AML-193 (cell line): ENCODE measurements around the gene RALGAPB.
A peak's percentile ranks its signal among the peaks of the same experiment; 100 is the strongest.

Experiments used
- DNase-seq, 2 experiments: peaks; one replicate each; lab custom pipeline; 2025; lab: John Stamatoyannopoulos, UW

RALGAPB gene

GRCh38 chr20:38548356-38549083 is 75.9 kb downstream of the RALGAPB start:
- DNase-seq, result no peak

DNA sequence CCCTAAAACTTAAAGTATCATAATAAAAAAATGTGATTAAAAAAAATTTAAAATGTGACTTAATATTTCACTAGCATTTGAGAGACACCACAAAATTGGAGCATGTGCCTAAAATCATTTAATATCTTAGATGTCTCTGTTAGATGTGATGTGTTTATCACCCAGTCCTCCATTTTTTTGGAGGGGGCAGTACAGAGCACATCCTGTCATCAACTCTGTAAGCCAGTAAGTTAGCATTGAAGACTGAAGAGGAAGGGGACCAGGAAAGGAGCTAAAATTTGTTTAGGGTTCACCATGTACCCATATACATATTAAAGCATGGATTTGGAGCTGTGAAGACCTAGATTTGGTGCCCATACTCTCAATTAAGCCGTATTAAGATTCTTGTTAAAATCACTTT is 77.6 kb downstream of the RALGAPB start:
- peak in 1 of 2 experiments; percentile 8 for DNase-seq

GRCh38 chr20:38551056-38551626 is 78.5 kb downstream of the RALGAPB start:
- DNase-seq, result no peak

DNA sequence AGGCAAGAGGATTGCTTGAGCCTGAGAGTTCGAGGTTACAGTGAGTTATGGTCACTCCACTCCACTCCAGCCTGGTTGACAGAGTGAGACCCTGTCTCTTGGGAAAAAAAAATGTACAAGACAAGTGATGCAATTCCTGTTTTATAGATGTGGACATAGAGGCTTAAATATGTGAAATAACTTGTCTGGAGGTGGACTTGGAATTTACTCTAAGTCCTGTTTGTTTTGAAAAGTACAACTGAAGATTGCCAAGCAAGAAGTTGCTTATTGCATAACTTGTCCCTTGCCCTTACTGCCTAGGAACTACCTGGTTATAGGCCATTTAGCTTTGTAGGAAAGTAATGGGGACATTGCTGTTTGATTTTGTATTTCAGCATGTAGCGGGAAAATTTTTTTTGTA is 82.3 kb downstream of the RALGAPB start:
- no peak for DNase-seq

GRCh38 chr20:38555395-38555794 is 82.8 kb downstream of the RALGAPB start:
- no peak for DNase-seq

GRCh38 chr20:38557174-38557573 is 84.5 kb downstream of the RALGAPB start:
- no peak for DNase-seq

- DNase-seq, result no peak
Measured at GRCh38 chr20:38558596-38559360, 86.1 kb downstream of the RALGAPB start.

GRCh38 chr20:38559764-38560163 is 87.1 kb downstream of the RALGAPB start:
- no peak for DNase-seq

GRCh38 chr20:38563802-38564431 is 91.3 kb downstream of the RALGAPB start:
- DNase-seq, result no peak

GRCh38 chr20:38564680-38565079 is 92.0 kb downstream of the RALGAPB start:
- DNase-seq, result no peak

DNA sequence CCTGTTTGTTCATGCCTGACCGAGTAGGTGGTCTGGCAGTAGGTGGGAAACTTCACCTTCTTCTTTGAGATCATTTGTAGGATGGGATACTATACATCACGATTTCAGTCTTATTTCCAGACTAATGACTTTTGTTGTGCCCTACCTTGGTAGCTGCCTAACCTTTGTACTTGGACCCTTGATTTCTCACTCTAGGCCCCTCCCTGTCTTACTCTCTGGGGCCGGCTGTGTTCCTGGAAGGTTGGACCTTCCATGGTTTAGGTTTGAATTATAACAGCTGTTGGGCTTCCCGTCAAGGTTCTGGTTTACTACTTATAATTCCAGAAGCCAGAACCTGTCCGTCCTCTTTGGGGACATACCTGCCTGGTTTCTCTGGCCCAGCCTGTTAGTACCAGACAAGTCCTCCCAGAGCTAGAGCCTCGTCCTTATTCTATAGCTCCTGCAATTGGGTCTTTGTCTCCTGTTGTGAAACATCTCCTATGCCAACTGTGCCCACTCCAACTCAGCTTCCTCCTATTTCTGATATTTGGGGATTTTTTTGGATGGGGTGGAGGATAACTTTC is 93.5 kb downstream of the RALGAPB start:
- no peak for DNase-seq

- no peak for DNase-seq
Measured at GRCh38 chr20:38569747-38570525, 97.3 kb downstream of the RALGAPB start.

- DNase-seq, result no peak
Measured at GRCh38 chr20:38573413-38573812, 100.8 kb downstream of the RALGAPB start.

DNA sequence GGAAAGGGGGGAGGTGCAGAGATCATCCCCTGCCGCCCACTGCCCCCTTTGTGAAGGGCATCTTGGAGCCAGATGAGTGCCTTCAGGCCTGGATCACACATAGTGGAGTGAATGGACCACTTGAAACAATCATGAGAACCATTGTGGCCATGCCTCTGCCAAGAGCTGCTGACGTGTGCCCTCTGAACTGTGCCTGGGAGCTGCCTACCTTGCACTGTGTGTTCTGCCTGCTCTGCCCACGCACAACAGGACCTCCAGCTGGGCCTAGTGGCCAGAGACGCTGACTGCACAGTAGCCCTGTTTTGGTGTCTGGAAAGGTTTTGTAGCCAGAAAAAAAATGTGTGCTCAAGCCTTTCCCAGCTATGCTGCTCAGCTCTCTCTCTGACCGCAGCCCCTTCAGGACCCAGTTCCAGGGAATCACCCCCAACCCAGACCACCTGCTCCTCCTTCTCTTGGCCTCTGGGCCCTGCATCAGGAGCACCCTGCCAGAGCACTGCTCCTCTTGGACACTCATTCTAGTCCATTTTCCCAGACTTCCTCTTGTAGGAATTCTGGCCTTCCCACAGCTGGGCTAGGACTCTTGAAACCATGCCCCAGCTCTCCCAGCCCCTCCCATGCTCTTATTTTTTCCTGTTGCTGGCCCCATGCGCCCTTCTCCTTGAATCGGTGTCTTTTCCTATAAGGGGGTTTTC is 106.7 kb downstream of the RALGAPB start:
- DNase-seq, result no peak

DNA sequence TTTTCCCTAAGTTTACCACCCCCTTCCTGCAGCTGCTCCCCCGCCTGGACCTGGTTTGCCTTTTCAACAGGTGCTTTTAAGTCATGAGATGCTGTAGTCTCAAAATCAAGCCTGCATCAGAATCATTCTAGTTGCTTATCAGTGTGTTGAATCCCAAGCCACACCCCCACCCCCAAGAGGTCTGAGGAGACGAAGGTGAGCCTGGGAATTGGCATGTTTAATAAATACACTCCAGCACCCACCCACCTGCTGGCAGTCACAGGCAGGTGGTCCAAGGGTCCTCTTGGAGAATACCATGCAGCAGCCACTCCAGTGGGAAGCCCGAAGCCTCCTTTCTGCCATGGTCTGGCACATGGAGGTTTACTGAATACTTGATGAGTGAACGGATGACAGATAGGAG is 107.3 kb downstream of the RALGAPB start:
- no peak for DNase-seq

DNA sequence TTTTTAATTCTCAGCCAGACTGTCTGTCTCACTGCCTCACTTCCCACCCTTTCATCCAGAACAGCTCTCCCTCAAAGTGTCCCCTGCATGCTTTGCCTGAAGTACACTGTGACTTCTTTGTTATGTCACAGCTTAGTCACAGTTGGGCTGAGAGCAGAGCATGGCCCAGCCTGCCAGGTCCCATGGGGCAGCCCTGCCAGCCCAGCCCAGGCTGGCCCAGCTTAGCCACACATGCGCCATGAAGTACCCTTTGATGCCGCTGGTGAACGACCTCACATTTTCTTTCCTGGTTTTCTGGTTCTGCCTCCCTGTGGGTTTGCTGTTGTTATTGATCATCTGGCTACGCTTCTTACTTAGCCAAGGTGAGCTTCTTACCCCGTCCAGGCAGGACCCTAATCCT is 108.4 kb downstream of the RALGAPB start, which contains the start of gene ADIG:
TSS of gene ADIG (plus strand) at position 185 of the 400 bp plus-strand sequence. CDS start at position 239, 54 bp downstream.
- DNase-seq, result no peak

- no peak for DNase-seq
Measured at GRCh38 chr20:38581830-38582358, 109.3 kb downstream of the RALGAPB start.

GRCh38 chr20:38583306-38583705 is 110.7 kb downstream of the RALGAPB start:
- no peak for DNase-seq

GRCh38 chr20:38584099-38584763 is 111.6 kb downstream of the RALGAPB start:
- DNase-seq, result no peak
